H9 (cell line): ENCODE measurements around the gene ZNF451. TPM values are rescaled to one million over a fixed set of nuclear protein-coding genes. Genes with fewer than 3 reads are reported as not detected.

Source experiments
- DNase-seq: peaks from one replicate; pipeline ENCODE4 v3.0.0-alpha.2; 2017
- H2AFZ ChIP-seq: one replicate; pipeline ENCODE4 v1.6.1; 2013; ENCODE audit warnings: mild to moderate bottlenecking, low read length, control low read depth, moderate library complexity
- H2AK5ac ChIP-seq: 2 replicates; pipeline ENCODE4 v1.6.1; 2013; ENCODE audit warnings: low read length, control low read depth, mixed read lengths; ENCODE audit not compliant: insufficient read length
- H2BK120ac ChIP-seq: one replicate; pipeline ENCODE4 v1.6.1; 2013; ENCODE audit warnings: low read depth, mild to moderate bottlenecking, low read length, control low read depth, inconsistent platforms; ENCODE audit not compliant: poor library complexity, severe bottlenecking
- H2BK12ac ChIP-seq: 2 replicates; pipeline ENCODE4 v1.6.1; 2013; ENCODE audit warnings: low read length, control low read depth, mixed read lengths, low read depth; ENCODE audit not compliant: insufficient read length
- H2BK15ac ChIP-seq: 2 replicates; pipeline ENCODE4 v1.6.1; 2013; ENCODE audit warnings: low read depth, low read length, control low read depth
- H2BK20ac ChIP-seq: one replicate; pipeline ENCODE4 v1.6.1; 2013; ENCODE audit warnings: low read depth, mild to moderate bottlenecking, low read length, control low read depth, inconsistent platforms; ENCODE audit not compliant: poor library complexity, severe bottlenecking
- H2BK5ac ChIP-seq: 2 replicates; pipeline ENCODE4 v1.6.1; 2013; ENCODE audit warnings: low read length, control low read depth, mixed read lengths; ENCODE audit not compliant: insufficient read length
- H3K14ac ChIP-seq: 2 replicates; pipeline ENCODE4 v1.6.1; 2013; ENCODE audit warnings: low read length, control low read depth; ENCODE audit not compliant: insufficient read depth
- H3K18ac ChIP-seq: 2 replicates; pipeline ENCODE4 v1.6.1; 2013; ENCODE audit warnings: low read depth, mild to moderate bottlenecking, mixed read lengths, low read length, control low read depth; ENCODE audit not compliant: insufficient read length
- H3K23ac ChIP-seq: 2 replicates; pipeline ENCODE4 v1.6.1; 2013; ENCODE audit warnings: low read length, control low read depth, mixed read lengths, low read depth; ENCODE audit not compliant: insufficient read length
- H3K23me2 ChIP-seq: 2 replicates; pipeline ENCODE4 v1.6.1; 2013; ENCODE audit warnings: low read depth, mild to moderate bottlenecking, mixed read lengths, low read length, control low read depth; ENCODE audit not compliant: insufficient read length, poor library complexity, severe bottlenecking
- H3K27ac ChIP-seq: 2 replicates; pipeline ENCODE4 v1.5.1; 2013; ENCODE audit warnings: low read length, control low read depth, mixed read lengths, low read depth; ENCODE audit not compliant: insufficient read length
- H3K27me3 ChIP-seq: 2 replicates; pipeline ENCODE4 v1.6.1; 2013; ENCODE audit warnings: low read length, control low read depth, inconsistent platforms; ENCODE audit not compliant: insufficient read depth
- H3K4ac ChIP-seq: 2 replicates; pipeline ENCODE4 v1.6.1; 2013; ENCODE audit warnings: low read depth, mild to moderate bottlenecking, control low read depth, inconsistent platforms, low read length, moderate library complexity
- H3K4me1 ChIP-seq: 2 replicates; pipeline ENCODE4 v1.6.1; 2013; ENCODE audit warnings: low read length, control low read depth, inconsistent platforms; ENCODE audit not compliant: insufficient read depth
- H3K4me2 ChIP-seq: 2 replicates; pipeline ENCODE4 v1.6.1; 2013; ENCODE audit warnings: low read length, control low read depth, mixed read lengths; ENCODE audit not compliant: insufficient read length, insufficient read depth
- H3K56ac ChIP-seq: 2 replicates; pipeline ENCODE4 v1.6.1; 2013; ENCODE audit warnings: low read depth, mild to moderate bottlenecking, mixed read lengths, low read length, control low read depth; ENCODE audit not compliant: insufficient read length
- H3K79me1 ChIP-seq: 2 replicates; pipeline ENCODE4 v1.6.1; 2013; ENCODE audit warnings: low read depth, mild to moderate bottlenecking, moderate library complexity, low read length, control low read depth, inconsistent platforms; ENCODE audit not compliant: insufficient read depth, poor library complexity, severe bottlenecking
- H3K79me2 ChIP-seq: 2 replicates; pipeline ENCODE4 v1.6.1; 2013; ENCODE audit warnings: low read length, control low read depth, inconsistent platforms; ENCODE audit not compliant: insufficient read depth
- H3K9ac ChIP-seq: 2 replicates; pipeline ENCODE4 v1.6.1; 2013; ENCODE audit warnings: low read length, control low read depth, mixed read lengths; ENCODE audit not compliant: insufficient read length; ENCODE audit errors: extremely low read depth
- H3K9me3 ChIP-seq: one replicate; pipeline ENCODE4 v1.6.1; 2013; ENCODE audit warnings: low read depth, low read length, inconsistent platforms; ENCODE audit not compliant: control insufficient read depth
- H3T11ph ChIP-seq: one replicate; pipeline ENCODE4 v1.6.1; 2013; ENCODE audit warnings: mild to moderate bottlenecking, low read length, control low read depth, inconsistent platforms
- H4K20me1 ChIP-seq: one replicate; pipeline ENCODE4 v1.6.1; 2013; ENCODE audit not compliant: control insufficient read depth, insufficient read length, insufficient read depth
- H4K5ac ChIP-seq: 2 replicates; pipeline ENCODE4 v1.6.1; 2013; ENCODE audit warnings: low read depth, mild to moderate bottlenecking, mixed read lengths, low read length, control low read depth; ENCODE audit not compliant: insufficient read length
- H4K8ac ChIP-seq: replicated peaks from 2 replicates; pipeline ENCODE4 v1.6.1; 2013; ENCODE audit warnings: low read length, control low read depth, mixed read lengths, low read depth; ENCODE audit not compliant: insufficient read length
- H4K91ac ChIP-seq: 2 replicates; pipeline ENCODE4 v1.6.1; 2013; ENCODE audit warnings: low read depth, mild to moderate bottlenecking, moderate library complexity, mixed read lengths, low read length, control low read depth; ENCODE audit not compliant: insufficient read length
- H3K27ac Mint-ChIP-seq, 3 experiments: 2 replicates in 2 of 3; 3 replicates in 1 of 3; pipeline ENCODE4 v1.8.0; 2020 to 2021; ENCODE audit warnings: mixed read lengths in 3 of 3, mild to moderate bottlenecking in 1 of 3, moderate library complexity in 1 of 3
- H3K27me3 Mint-ChIP-seq: 2 replicates; pipeline ENCODE4 v1.8.0; 2021; ENCODE audit warnings: low read depth, mild to moderate bottlenecking, moderate library complexity, mixed read lengths
- H3K36me3 Mint-ChIP-seq, 3 experiments: 2 replicates in 2 of 3; 3 replicates in 1 of 3; pipeline ENCODE4 v1.8.0; 2020 to 2021; ENCODE audit warnings: low read depth in 3 of 3, mixed read lengths in 3 of 3; ENCODE audit not compliant: insufficient read depth in 1 of 3
- H3K4me1 Mint-ChIP-seq, 2 experiments: 2 replicates each; pipeline ENCODE4 v1.8.0; 2020; ENCODE audit warnings: mixed read lengths in 2 of 2
- H3K4me3 Mint-ChIP-seq, 2 experiments: 2 replicates in 1 of 2; 3 replicates in 1 of 2; pipeline ENCODE4 v1.8.0; 2020 to 2021; ENCODE audit warnings: mild to moderate bottlenecking in 2 of 2, mixed read lengths in 2 of 2, moderate library complexity in 1 of 2
- H3K9me3 Mint-ChIP-seq, 2 experiments: 2 replicates in 1 of 2; 3 replicates in 1 of 2; pipeline ENCODE4 v1.8.0; 2020; ENCODE audit warnings: mild to moderate bottlenecking in 2 of 2, mixed read lengths in 2 of 2, moderate library complexity in 1 of 2
- WGBS: extraction: QIAGEN DNeasy Blood & Tissue Kit; methylation state at CpG from one replicate; pipeline ENCODE4 v1.1.7; 2013; ENCODE audit warnings: missing lambda C conversion rate, low lambda C conversion rate, mixed read lengths; ENCODE audit not compliant: insufficient read length; ENCODE audit errors: extremely low coverage; 5-methylcytosine and 5-hydroxymethylcytosine counted together
- total RNA-seq: library from RNA; stranded (reverse); gene quantifications from 2 replicates; pipeline ENCODE4 v1.2.1, GENCODE V29; 2021
- TF ChIP-seq, protein P1 (sequence below): fragments of 200-600 bp; sonication (generic); conservative IDR thresholded peaks from 3 replicates; pipeline ENCODE4 v1.8.0; 2021; ENCODE audit warnings: antibody characterized with exemption, mild to moderate bottlenecking

ZNF451 gene
- total RNA-seq, 1 experiment from 2014 or later: 71.2 TPM

DNA sequence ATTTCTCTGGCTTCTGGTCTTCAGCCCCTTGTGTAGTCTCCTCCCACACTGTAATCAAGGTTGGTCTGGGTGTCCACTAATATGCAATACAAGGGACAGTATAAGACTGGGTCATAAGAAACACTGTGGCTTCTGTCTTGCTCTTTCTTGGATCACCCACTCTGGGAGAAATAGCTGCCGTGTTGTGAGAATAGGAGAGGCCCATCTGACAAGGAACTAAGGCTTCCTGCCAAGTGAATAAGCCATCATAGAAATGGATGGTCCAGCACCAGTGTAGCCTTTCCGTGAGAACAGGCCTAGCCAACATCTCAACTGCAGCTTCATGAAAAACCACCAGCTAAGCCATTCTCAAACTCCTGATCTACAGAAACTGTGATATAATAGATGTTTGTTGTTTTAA, 105.5 kb downstream of the ZNF451 start:
- no peak overlapping the region for H3K27ac ChIP-seq
- Mint-ChIP-seq H3K9me3 (no peaks in the 10 kb centered on the region), H3K27ac (peak overlapping the region in 1 of 3 experiments; percentile 92; a peak in 2 of 7 replicates), H3K4me1 (peaks cover 13 to 14% of the 10 kb centered on the region in 2 experiments), H3K4me3 (no peak overlapping the region; a peak in 1 of 5 replicates), H3K27me3 (no peaks in the 10 kb centered on the region), H3K36me3 (peaks cover 0 to 32% (median 19%) of the 10 kb centered on the region in 3 experiments; a peak in 6 of 7 replicates)
- no peaks in the 10 kb centered on the region for H4K20me1 ChIP-seq
- no peak overlapping the region for H3K4ac ChIP-seq
- H2AFZ ChIP-seq: no peak overlapping the region
- H3K27me3 ChIP-seq: no peaks in the 10 kb centered on the region
- H2BK120ac ChIP-seq: no peak overlapping the region
- H3K18ac ChIP-seq: no peak overlapping the region
- no peak overlapping the region for H2BK12ac ChIP-seq
- H2BK20ac ChIP-seq: no peak overlapping the region
- H3K4me1 ChIP-seq: no peaks in the 10 kb centered on the region; the same call in 1 of the 2 replicates
- no peaks in the 10 kb centered on the region; the same call in 1 of the 2 replicates for H3K79me2 ChIP-seq
- H4K91ac ChIP-seq: no peak overlapping the region
- no peak overlapping the region for H3K4me2 ChIP-seq
- no peak overlapping the region for H4K8ac ChIP-seq
- H3K9ac ChIP-seq: no peak overlapping the region
- no peak overlapping the region for H4K5ac ChIP-seq
- no peaks in the 10 kb centered on the region for H3K9me3 ChIP-seq
- no peak overlapping the region for H2BK15ac ChIP-seq
- H2BK5ac ChIP-seq: no peak overlapping the region
- no peak overlapping the region for H2AK5ac ChIP-seq
- H3K79me1 ChIP-seq: peaks cover 4% of the 10 kb centered on the region
- no peak overlapping the region for H3T11ph ChIP-seq
- no peaks in the 10 kb centered on the region for H3K23me2 ChIP-seq
- no peak for DNase-seq
- WGBS: no CpG with 5 or more reads among the region's 2 CpGs
- no peak overlapping the region for H3K23ac ChIP-seq
- no peak overlapping the region for H3K56ac ChIP-seq
- TF ChIP-seq, protein P1, sequence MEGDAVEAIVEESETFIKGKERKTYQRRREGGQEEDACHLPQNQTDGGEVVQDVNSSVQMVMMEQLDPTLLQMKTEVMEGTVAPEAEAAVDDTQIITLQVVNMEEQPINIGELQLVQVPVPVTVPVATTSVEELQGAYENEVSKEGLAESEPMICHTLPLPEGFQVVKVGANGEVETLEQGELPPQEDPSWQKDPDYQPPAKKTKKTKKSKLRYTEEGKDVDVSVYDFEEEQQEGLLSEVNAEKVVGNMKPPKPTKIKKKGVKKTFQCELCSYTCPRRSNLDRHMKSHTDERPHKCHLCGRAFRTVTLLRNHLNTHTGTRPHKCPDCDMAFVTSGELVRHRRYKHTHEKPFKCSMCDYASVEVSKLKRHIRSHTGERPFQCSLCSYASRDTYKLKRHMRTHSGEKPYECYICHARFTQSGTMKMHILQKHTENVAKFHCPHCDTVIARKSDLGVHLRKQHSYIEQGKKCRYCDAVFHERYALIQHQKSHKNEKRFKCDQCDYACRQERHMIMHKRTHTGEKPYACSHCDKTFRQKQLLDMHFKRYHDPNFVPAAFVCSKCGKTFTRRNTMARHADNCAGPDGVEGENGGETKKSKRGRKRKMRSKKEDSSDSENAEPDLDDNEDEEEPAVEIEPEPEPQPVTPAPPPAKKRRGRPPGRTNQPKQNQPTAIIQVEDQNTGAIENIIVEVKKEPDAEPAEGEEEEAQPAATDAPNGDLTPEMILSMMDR: no peak
- no peak overlapping the region for H3K14ac ChIP-seq
